ENCODE measurements around the gene IL17RD. TPM values are rescaled to one million over a fixed set of nuclear protein-coding genes. Genes with fewer than 3 reads are reported as not detected.

IL17RD gene
- total and polyA plus RNA-seq, 2 donors (not counting 1 experiment from before 2014, with no cell fraction given): 0.05 TPM; not detected in 1

DNA sequence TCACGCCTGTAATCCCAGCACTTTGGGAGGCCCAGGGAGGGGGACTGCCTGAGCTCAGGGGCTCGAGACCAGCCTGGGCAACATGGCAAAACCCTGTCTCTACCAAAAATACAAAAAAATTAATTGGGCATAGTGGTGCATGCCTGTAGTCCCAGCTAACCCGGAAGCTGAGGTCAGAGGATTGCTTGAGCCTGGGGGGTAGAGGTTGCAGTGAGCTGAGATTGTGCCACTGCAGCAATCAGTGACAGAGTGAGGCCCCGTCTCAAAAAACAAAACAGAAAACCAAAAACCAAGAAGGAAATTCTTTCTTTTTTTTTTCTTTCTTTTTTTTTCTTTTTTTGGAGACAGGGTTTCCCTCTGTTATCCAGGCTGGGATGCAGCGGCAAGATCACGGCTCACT is 101.2 kb downstream of the IL17RD start:
- no CpG with 5 or more reads among the region's 6 CpGs for WGBS (ENCODE audit: insufficient coverage)
- ATAC-seq (ENCODE audit: low read depth): no peak

DNA sequence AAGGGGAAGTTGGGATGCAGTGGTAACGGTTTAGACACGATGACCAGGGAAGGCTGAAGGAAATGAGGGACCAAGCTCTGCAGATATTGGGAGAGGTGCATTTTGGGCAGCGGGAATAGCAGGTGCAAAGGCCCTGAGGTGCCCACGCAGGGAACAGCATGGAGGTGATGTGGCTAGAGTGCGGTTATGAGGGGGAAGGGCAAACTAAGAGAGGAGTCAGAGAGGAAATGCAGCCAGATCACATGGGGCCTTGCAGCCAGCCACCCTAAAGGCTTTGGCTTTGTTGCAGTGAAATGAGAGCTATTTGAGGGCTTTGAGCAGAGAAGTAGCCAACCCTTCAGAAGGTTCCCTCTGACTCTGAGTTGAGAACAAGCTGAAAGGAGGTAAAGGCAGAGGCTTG is 102.1 kb downstream of the IL17RD start:
- POLR2A ChIA-PET: no interaction called here
- Mint-ChIP-seq H3K27me3 (peaks cover 39% of the 10 kb centered on the region), H3K27ac (peak overlapping the region; percentile 17), H3K4me1 (peaks cover 6% of the 10 kb centered on the region), H3K9me3 (ENCODE audit: insufficient read depth) (no peaks in the 10 kb centered on the region), H3K4me3 (no peak overlapping the region)
- Histone ChIP-seq H2AFZ (ENCODE audit: insufficient read depth, low read depth, low read length, poor library complexity, severe bottlenecking) (no peak overlapping the region), H3K9ac (ENCODE audit: low read length) (no peak overlapping the region), H3K4me1 (ENCODE audit: control insufficient read depth in 2 of 2, insufficient read depth in 2 of 2, low read length in 2 of 2) (peaks cover 9 to 11% of the 10 kb centered on the region in 2 donors), H3K4me2 (replicated peaks; ENCODE audit: low read depth, low read length, poor library complexity, severe bottlenecking) (no peak overlapping the region), H3K27ac (ENCODE audit: low read length in 2 of 2) (no peak overlapping the region), H3K27me3 (replicated peaks in 1 of 4; ENCODE audit: control extremely low read depth in 1 of 4, control insufficient read depth in 3 of 4, insufficient read depth in 4 of 4, low read length in 3 of 4) (peaks cover 0 to 43% (median 26%) of the 10 kb centered on the region in 4 experiments), H3K9me3 (ENCODE audit: control extremely low read depth in 1 of 3, control insufficient read depth in 2 of 3, insufficient read depth in 1 of 3, low read length in 2 of 3) (peaks cover 0 to 10% (median 0%) of the 10 kb centered on the region in 3 donors), H3K36me3 (replicated peaks in 1 of 2; ENCODE audit: control extremely low read depth in 1 of 2, control insufficient read depth in 1 of 2, extremely low read depth in 1 of 2, insufficient read depth in 2 of 2, low read length in 1 of 2) (no peaks in the 10 kb centered on the region), H3K79me2 (ENCODE audit: control insufficient read depth, insufficient read depth, low read length) (no peaks in the 10 kb centered on the region), H3K4me3 (ENCODE audit: control extremely low read depth in 1 of 5, extremely low read depth in 1 of 5, insufficient read depth in 1 of 5, low read depth in 2 of 5, low read length in 4 of 5) (no peak overlapping the region), H4K20me1 (ENCODE audit: control insufficient read depth, insufficient read depth, low read length, poor library complexity, severe bottlenecking) (no peaks in the 10 kb centered on the region)
- TF ChIP-seq, protein P1, sequence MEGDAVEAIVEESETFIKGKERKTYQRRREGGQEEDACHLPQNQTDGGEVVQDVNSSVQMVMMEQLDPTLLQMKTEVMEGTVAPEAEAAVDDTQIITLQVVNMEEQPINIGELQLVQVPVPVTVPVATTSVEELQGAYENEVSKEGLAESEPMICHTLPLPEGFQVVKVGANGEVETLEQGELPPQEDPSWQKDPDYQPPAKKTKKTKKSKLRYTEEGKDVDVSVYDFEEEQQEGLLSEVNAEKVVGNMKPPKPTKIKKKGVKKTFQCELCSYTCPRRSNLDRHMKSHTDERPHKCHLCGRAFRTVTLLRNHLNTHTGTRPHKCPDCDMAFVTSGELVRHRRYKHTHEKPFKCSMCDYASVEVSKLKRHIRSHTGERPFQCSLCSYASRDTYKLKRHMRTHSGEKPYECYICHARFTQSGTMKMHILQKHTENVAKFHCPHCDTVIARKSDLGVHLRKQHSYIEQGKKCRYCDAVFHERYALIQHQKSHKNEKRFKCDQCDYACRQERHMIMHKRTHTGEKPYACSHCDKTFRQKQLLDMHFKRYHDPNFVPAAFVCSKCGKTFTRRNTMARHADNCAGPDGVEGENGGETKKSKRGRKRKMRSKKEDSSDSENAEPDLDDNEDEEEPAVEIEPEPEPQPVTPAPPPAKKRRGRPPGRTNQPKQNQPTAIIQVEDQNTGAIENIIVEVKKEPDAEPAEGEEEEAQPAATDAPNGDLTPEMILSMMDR (IDR thresholded peaks at IDR 0.05): no peak
- TF ChIP-seq EZH2 (IDR thresholded peaks at IDR 0.05; ENCODE audit: borderline replicate concordance, insufficient read depth, low read depth, low read length, poor library complexity, severe bottlenecking): no peak
- no peak for DNase-seq
- CTCF ChIA-PET: no interaction called here
- 69% methylated on average over 5 of the region's 5 CpGs for WGBS (ENCODE audit: insufficient coverage)
- no peak for ATAC-seq (ENCODE audit: low read depth)
- intact Hi-C loops (cut with micrococcal nuclease): loop anchor here (10.0 kb wide), 1 partner anchor 378 kb away; the partner anchor contains the start of gene TASOR

More for the DNA sequence above, 101.2 kb downstream of the IL17RD start:
- Histone ChIP-seq H4K20me1 (ENCODE audit: control insufficient read depth, insufficient read depth, low read length, poor library complexity, severe bottlenecking) (no peaks in the 10 kb centered on the region), H2AFZ (ENCODE audit: insufficient read depth, low read depth, low read length, poor library complexity, severe bottlenecking) (no peak overlapping the region), H3K27me3 (replicated peaks in 1 of 4; ENCODE audit: control extremely low read depth in 1 of 4, control insufficient read depth in 3 of 4, insufficient read depth in 4 of 4, low read length in 3 of 4) (peaks cover 0 to 47% (median 26%) of the 10 kb centered on the region in 4 experiments), H3K79me2 (ENCODE audit: control insufficient read depth, insufficient read depth, low read length) (no peaks in the 10 kb centered on the region), H3K4me2 (replicated peaks; ENCODE audit: low read depth, low read length, poor library complexity, severe bottlenecking) (no peak overlapping the region), H3K4me1 (ENCODE audit: control insufficient read depth in 2 of 2, insufficient read depth in 2 of 2, low read length in 2 of 2) (peaks cover 19 to 20% of the 10 kb centered on the region in 2 donors), H3K27ac (ENCODE audit: low read length in 2 of 2) (no peak overlapping the region), H3K9ac (ENCODE audit: low read length) (no peak overlapping the region), H3K4me3 (ENCODE audit: control extremely low read depth in 1 of 5, extremely low read depth in 1 of 5, insufficient read depth in 1 of 5, low read depth in 2 of 5, low read length in 4 of 5) (no peak overlapping the region), H3K36me3 (replicated peaks in 1 of 2; ENCODE audit: control extremely low read depth in 1 of 2, control insufficient read depth in 1 of 2, extremely low read depth in 1 of 2, insufficient read depth in 2 of 2, low read length in 1 of 2) (no peaks in the 10 kb centered on the region), H3K9me3 (ENCODE audit: control extremely low read depth in 1 of 3, control insufficient read depth in 2 of 3, insufficient read depth in 1 of 3, low read length in 2 of 3) (peaks cover 0 to 10% (median 0%) of the 10 kb centered on the region in 3 donors)
- H3K27me3 Mint-ChIP-seq: peaks cover 42% of the 10 kb centered on the region
- DNase-seq: no peak
- ChIA-PET POLR2A (no interaction called here), CTCF (interaction anchor here (0.7 kb wide), 1 partner anchor 131 kb away, joined by 3 read pairs; no protein-coding TSS in a partner anchor)
- no peaks in the 10 kb centered on the region for H3K9me3 Mint-ChIP-seq (ENCODE audit: insufficient read depth)
- TF ChIP-seq EZH2 (IDR thresholded peaks at IDR 0.05; ENCODE audit: borderline replicate concordance, insufficient read depth, low read depth, low read length, poor library complexity, severe bottlenecking): no peak
- TF ChIP-seq, protein P1 (IDR thresholded peaks at IDR 0.05): no peak
- no peak overlapping the region for H3K27ac Mint-ChIP-seq
- intact Hi-C loops (cut with micrococcal nuclease): loop anchor here (10.0 kb wide), 1 partner anchor 379 kb away; the partner anchor contains the start of gene TASOR
- H3K4me1 Mint-ChIP-seq: peaks cover 15% of the 10 kb centered on the region
- H3K4me3 Mint-ChIP-seq: no peak overlapping the region

Data from B cell (primary cell).